Stimulated activated CD4-positive, alpha-beta T cell treated with anti-CD3 and anti-CD28 coated beads, TNF-alpha, amount 100 ng/mL, for 48 hours (primary cell): Measurements from ENCODE around the gene GALNT14.
A peak's percentile ranks its signal among the peaks of the same experiment; 100 is the strongest.

Source experiments
- DNase-seq, 3 donors: peaks; one replicate each; pipeline ENCODE4 v3.0.0-alpha.2; 2020; ENCODE audit warnings: low read depth in 3 of 3

Gene GALNT14

GRCh38 chr2:30900381-30900780 lies 237.9 kb downstream of the GALNT14 start:
- no peak for DNase-seq

DNA sequence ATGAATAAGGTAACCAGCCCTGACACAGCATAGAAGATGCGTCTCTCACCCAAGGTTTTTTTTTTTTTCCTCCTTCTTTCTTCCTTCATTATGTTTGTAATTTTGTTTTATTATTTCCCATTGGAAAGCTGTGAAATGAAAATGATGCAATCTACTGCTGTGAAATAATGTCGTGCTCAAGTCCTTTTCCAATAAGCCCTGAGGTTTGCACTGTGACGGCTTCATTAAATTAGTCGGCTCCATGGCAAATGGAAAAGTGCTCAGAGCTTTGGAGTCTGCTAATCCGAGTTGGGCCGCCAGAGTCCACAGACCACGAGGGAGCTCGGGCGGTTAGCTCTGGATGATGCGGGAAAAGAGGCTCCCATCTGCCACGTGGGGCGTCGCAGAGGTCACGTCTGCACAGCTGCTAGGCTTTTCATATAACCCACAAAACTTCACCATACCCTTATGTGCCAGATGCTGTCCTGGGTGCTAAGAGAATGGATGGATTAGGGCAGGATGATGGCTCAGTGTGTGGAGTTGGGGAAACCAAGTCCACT lies 238.7 kb downstream of the GALNT14 start:
- no peak for DNase-seq

DNA sequence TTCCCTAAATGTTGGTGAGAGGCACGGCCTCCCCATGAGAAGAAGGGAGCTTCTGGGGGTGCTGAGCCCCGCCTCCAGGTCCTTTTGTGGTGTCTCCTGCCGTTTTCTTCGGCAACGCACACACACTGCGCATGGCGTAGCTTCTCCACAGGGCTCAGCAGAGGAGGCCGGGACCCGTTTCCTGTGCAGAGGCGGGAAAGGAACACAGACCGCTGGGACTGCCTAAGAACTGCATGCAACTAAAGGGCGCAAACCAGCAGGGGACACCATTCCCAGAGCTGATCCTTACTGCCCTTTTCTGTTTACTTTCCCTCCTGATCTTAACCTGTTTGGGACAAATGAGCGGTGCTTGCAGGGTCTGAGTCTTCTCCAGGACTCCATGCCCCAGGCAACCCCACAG lies 240.7 kb downstream of the GALNT14 start:
- DNase-seq, result no peak

DNA sequence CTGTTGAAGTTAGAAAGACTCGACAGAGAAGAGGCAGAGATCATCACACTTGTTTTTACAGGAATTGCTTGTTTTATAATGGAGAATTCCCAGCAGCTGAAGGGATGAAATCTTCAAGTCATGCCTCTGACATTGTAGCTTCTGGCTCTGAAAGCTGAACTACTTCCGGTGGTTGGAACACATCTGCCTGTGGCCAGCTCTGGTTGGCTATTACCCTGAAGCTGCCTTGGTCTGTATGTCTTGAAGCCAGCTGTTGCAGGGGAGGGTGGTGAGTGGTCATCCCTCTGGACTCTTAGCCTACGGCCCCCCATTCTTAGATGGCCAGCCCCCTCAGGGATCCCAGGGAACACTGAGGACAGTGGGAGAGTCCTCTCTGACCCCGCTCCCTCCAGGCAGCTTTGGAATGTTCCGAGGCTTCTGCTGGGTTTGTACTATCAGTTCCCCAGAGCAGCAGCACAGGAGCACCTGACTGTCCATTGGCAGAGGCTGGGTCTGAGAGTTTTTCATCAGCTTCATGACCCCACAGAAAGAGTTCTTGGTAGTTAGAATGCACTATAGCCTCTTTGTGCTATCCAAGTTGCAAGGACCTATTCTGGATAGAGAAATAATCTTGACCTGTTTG lies 243.6 kb downstream of the GALNT14 start:
- DNase-seq, result no peak

GRCh38 chr2:30888852-30889409 lies 249.3 kb downstream of the GALNT14 start:
- no peak for DNase-seq

DNA sequence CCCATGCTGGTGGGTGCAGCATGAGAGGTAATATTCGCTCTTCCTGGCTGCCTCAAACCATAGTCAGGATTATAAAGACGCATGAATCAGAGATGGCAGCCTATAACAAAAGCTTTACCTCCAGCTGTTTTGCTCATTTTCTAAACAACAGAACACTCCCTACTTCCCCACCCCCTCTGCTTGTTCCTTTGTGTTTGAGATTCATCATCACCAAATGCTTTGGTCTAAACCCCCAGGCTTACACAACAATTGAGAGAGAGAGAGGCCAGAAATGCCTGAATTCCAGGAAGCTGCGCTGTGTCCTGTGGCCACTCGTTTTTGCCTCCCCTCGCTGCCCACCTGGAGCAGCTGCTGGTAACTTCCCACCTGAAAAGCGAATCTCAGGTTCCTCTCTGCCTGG lies 252.2 kb downstream of the GALNT14 start:
- no peak for DNase-seq

- DNase-seq, result no peak
These were observed 254.4 kb downstream of the GALNT14 start for GRCh38 chr2:30883822-30884221.

GRCh38 chr2:30883184-30883583 lies 255.1 kb downstream of the GALNT14 start:
- no peak for DNase-seq

- DNase-seq, result no peak
These were observed 257.7 kb downstream of the GALNT14 start for GRCh38 chr2:30880516-30880915.

DNA sequence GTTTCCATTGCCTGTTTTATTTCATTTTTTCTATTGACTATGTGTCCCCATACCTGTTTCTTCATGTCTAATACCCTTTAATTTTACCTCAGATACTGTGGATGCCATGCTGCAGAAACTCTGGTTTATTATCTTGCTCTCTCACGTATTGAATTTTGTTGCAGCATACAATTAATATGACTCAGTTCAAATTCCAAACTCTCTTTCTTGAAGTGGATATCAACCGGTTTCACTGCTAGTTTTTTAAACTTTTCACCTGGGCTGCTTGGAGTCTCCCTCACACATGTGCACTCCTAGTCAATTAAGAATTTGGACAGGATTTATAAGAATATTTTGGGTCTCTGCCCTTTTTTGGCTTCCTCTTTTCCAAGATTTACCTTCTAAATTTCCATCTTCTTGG lies 260.4 kb downstream of the GALNT14 start:
- DNase-seq, result no peak

DNA sequence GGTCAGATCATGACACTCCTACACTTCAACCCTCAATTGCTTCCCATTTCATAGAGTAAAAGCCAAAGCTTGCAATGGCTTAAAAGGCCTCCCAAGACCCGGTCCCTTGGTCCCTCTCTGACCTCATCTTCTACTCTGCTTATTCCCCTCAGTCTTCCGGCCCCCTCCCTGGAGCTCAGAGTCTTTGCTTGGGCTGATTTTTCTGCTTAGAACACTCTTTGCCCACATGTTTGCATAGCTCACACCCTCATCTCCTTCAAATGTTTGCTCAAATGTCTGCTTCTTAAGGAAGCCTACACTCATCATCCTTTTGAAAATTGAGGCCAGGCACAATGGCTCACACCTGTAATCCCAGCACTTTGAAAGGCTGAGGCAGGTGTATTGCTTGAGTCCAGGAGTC lies 265.4 kb downstream of the GALNT14 start:
- no peak for DNase-seq

DNA sequence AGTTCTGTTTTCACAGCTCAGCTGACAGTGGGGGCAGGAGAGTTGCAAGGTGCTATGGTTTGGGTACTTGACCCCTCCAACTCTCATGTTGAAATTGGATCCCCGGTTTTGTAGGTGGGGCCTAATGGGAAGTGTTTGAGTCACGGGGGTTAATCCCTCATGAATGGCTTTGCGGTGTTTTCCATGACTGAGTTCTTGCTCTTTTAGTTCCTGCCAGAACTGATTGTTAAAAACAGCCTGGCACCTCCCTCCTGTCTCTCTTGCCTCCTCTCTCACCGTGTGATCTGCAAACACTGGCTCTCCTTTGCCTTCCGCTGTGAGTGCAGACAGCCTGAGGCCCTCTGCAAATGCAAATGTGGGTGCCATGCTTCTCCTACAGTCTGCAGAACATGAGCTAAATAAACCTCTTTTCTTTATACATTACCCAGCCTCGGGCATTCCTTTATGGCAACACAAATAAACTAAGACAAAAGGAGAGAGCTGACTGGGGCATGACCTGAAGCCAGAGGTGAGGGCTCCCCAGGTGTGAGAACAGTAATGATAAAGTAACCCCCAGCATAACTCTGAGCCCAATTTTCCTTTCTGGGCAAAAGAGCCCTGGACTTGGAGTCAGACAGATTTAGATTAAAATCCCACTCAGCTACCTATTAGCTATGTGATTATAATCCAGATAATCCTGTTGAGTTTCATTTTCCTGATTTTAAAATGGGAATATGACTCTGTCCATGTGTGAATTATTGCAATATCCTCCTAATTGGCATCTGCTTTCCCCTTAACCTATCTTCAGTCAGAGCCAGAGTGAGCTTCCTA lies 266.1 kb downstream of the GALNT14 start:
- no peak for DNase-seq

GRCh38 chr2:30871440-30871839 lies 266.8 kb downstream of the GALNT14 start:
- DNase-seq, result no peak

DNA sequence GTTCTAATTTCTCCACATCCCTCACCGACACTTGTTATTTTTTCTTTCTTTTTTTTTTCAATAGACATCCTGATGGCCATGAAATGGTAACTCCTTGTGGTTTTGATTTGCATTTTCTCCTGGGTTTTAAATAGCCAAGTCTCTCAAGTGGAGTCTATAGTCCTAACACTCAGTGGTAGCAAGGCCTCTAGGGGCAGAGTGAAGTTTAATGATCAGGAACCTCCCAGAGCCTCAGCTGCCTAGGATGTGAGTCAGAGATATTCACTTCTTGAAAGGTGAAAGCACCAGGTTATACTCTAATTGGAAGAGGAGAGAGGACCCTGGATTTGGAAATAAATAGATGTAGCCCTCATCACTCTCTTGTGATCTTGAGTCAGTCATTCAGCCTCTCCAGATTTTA lies 268.3 kb downstream of the GALNT14 start:
- DNase-seq, result no peak

DNA sequence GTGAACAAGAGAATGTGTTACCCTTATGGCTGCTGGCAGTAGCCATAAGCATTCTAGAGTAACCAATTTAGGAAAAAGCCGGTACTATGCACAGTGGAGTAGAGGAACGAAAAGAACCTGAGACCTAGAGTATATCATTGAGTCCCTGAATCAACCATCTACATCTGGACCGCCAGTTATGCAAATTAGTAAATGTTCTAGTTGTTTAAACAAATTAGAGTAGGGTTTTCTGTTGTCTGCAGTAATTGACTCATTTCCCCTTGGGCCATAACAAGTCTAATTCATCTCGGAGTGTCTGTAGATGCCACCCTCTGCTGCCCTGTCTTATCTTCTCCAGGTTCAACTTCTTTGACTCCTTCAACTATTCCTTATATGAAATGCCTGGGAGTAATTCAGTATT lies 270.9 kb downstream of the GALNT14 start:
- no peak for DNase-seq

GRCh38 chr2:30866974-30867373 lies 271.3 kb downstream of the GALNT14 start:
- no peak for DNase-seq

- DNase-seq, result no peak
These were observed 272.2 kb downstream of the GALNT14 start for GRCh38 chr2:30865892-30866681.

GRCh38 chr2:30865243-30865642 lies 273.0 kb downstream of the GALNT14 start:
- no peak for DNase-seq

DNA sequence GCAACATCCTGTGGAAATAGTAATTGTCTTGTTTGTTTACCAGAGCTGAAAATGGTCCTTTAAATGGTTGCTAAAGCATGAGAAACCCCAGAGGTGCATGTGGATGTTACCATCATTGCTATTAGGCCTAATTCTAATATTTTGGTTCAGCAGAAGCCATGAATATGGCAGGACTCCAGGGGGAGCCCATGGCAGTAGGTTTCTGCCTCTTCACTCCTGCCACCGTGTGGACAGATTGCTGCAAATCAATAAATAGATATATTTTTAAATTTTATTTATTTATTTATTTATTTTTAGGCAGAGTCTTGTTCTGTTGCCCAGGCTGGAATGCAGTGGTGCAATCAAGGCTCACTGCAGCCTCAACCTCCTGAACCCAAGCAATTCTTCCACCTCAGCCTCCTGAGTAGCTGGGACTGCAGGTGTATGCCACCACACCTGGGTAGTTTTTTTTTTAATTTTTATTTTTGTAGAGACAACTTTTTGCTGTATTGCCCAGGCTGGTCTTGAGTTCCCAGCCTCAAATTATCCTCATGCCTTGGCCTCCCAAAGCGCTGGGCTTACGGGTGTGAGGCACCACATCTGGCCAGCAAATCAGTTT lies 276.1 kb downstream of the GALNT14 start:
- peak; percentile 3 to 11 (median 10) for DNase-seq

GRCh38 chr2:30860726-30861125 lies 277.5 kb downstream of the GALNT14 start:
- no peak for DNase-seq
